AG04450 (cell line): ENCODE data around the gene FRMD4A. TPM values are rescaled to one million over a fixed set of nuclear protein-coding genes. Genes with fewer than 3 reads are reported as not detected.

Experiments
- CTCF ChIA-PET: fragments of 300-600, 350-600 bp; formaldehyde crosslinking; extraction: SDS; loops from one replicate; lab custom pipeline; 2022; ENCODE audit warnings: antibody characterized with exemption, inconsistent platforms; lab: Charles Lee
- POLR2A ChIA-PET: fragments of 350-600 bp; formaldehyde crosslinking; extraction: SDS; loops from one replicate; lab custom pipeline; 2021; ENCODE audit warnings: antibody characterized with exemption, inconsistent platforms; lab: Yijun Ruan, JAX
- DNase-seq: peaks from one replicate; pipeline ENCODE4 v3.0.0-alpha.2; 2011; ENCODE audit warnings: low read depth, low spot score
- H3K27ac ChIP-seq: one replicate; pipeline ENCODE4 v1.5.1; 2012; ENCODE audit warnings: low read depth, low read length, control low read depth
- H3K27me3 ChIP-seq: one replicate; pipeline ENCODE4 v1.6.0; 2012; ENCODE audit warnings: low read length; ENCODE audit not compliant: control insufficient read depth, insufficient read depth
- H3K4me3 ChIP-seq: 2 replicates; pipeline ENCODE4 v1.5.1; 2011; ENCODE audit warnings: mild to moderate bottlenecking, low read depth, low read length, control low read depth
- H3K9me3 ChIP-seq: 2 replicates; pipeline ENCODE4 v1.5.1; 2012; ENCODE audit warnings: low read length; ENCODE audit not compliant: control insufficient read depth, insufficient read depth
- polyA plus RNA-seq: library from polyadenylated mRNA; depleted of rRNA; stranded (reverse); fragments of >200 nt; gene quantifications from 2 replicates; pipeline ENCODE4 v1.2.3, GENCODE V29; 2011
- TF ChIP-seq, protein P1 (sequence below): IDR thresholded peaks from 2 replicates; pipeline ENCODE4 v1.5.1; 2011; ENCODE audit warnings: low read depth, low read length, control low read depth, inconsistent platforms

FRMD4A gene
- polyA plus RNA-seq, 1 experiment, result 45.7 TPM

DNA sequence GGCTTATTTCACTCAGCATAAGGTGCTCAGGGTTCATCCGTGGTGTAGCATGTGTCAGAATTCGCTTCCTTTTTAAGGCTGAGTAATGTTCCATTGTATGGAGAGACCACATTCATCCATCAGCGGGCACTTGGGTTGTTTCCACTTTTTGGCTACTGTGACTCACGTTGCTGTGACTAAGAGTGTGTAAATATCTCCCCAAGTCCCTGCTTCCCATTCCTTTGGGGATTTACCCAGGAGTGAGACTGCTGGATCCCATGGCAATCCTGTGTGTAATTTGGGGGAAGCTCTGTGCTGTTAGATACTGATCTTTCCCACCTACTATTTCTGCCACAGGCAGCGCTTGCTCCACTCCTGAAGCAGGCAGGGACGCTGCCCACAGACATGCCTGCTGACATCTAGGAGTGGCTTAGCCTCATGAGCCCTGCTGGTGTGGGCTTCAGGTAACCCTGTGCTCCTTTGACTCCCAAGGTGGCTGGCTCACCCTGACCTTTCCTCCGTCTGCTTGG is 346.0 kb downstream of the FRMD4A start:
- H3K27me3 ChIP-seq, result no peaks in the 10 kb centered on the region
- TF ChIP-seq, protein P1, sequence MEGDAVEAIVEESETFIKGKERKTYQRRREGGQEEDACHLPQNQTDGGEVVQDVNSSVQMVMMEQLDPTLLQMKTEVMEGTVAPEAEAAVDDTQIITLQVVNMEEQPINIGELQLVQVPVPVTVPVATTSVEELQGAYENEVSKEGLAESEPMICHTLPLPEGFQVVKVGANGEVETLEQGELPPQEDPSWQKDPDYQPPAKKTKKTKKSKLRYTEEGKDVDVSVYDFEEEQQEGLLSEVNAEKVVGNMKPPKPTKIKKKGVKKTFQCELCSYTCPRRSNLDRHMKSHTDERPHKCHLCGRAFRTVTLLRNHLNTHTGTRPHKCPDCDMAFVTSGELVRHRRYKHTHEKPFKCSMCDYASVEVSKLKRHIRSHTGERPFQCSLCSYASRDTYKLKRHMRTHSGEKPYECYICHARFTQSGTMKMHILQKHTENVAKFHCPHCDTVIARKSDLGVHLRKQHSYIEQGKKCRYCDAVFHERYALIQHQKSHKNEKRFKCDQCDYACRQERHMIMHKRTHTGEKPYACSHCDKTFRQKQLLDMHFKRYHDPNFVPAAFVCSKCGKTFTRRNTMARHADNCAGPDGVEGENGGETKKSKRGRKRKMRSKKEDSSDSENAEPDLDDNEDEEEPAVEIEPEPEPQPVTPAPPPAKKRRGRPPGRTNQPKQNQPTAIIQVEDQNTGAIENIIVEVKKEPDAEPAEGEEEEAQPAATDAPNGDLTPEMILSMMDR, result no peak
- POLR2A ChIA-PET, result interaction anchor here (0.6 to 1.7 kb wide), 3 partner anchors 23 to 70 kb away, joined by 3 to 6 read pairs (median 4); no protein-coding TSS in a partner anchor
- no peaks in the 10 kb centered on the region for H3K9me3 ChIP-seq
- H3K27ac ChIP-seq, result no peak overlapping the region
- no peak overlapping the region for H3K4me3 ChIP-seq
- DNase-seq, result peak; percentile 58
- CTCF ChIA-PET, result no interaction called here

DNA sequence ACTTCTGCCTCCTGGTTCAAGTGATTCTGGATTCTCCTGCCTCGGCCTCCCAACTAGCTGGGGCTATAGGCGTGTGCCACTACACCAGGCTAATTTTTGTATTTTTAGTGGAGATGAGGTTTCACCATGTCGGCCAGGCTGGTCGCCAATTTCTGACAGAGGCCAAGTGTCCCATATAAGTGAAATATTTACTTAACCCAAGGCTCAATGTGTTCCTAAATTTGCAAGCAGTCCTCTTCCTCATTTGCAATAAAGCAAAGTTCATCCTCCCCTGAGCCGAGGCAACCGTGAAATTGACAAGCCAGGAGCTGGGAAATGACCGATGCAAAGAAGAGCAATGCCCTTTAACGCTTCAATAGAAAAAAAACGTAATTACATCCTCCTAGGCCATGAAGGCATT is 347.7 kb downstream of the FRMD4A start:
- ChIA-PET CTCF (no interaction called here), POLR2A (no interaction called here)
- no peak overlapping the region for H3K4me3 ChIP-seq
- H3K9me3 ChIP-seq, result no peaks in the 10 kb centered on the region
- no peak overlapping the region for H3K27ac ChIP-seq
- DNase-seq, result no peak
- H3K27me3 ChIP-seq, result no peaks in the 10 kb centered on the region
- TF ChIP-seq, protein P1, result no peak

DNA sequence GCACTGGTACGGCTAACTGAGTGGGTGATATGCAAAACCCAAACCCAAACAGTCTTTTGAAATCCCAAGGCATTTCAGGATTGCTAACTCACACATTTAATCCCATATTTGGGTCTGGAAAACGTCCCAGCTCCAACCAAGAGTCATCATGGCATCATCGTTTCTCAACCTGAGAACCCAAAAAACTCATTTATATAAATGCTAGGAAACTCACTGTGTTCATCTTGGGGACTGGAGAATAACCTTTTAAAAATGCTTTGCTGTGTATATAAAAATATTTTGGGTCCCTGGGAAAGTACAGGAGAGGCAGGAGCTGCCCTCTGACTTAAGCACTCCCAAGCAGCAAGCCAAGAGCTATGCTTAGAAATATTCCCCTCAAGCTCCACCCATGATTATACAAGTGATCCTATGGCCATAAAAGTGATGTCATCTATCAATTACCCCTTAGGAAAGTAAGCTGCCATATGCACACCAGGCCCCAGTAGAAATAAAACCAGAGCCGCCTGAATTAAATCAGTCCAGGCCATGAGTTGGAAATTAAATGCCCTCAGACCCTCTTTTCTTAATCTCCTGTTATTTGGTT is 352.1 kb downstream of the FRMD4A start:
- TF ChIP-seq, protein P1, result no peak
- Histone ChIP-seq H3K27me3 (no peaks in the 10 kb centered on the region), H3K9me3 (no peaks in the 10 kb centered on the region), H3K27ac (peak overlapping the region; percentile 91), H3K4me3 (no peak overlapping the region)
- POLR2A ChIA-PET, result interaction anchor here (0.9 to 1.3 kb wide), 4 partner anchors 18 to 96 kb away, joined by 3 to 4 read pairs (median 4); no protein-coding TSS in a partner anchor
- CTCF ChIA-PET, result interaction anchor here (0.5 kb wide), 1 partner anchor 30 kb away, joined by 6 read pairs; no protein-coding TSS in a partner anchor
- DNase-seq, result peak; percentile 93

DNA sequence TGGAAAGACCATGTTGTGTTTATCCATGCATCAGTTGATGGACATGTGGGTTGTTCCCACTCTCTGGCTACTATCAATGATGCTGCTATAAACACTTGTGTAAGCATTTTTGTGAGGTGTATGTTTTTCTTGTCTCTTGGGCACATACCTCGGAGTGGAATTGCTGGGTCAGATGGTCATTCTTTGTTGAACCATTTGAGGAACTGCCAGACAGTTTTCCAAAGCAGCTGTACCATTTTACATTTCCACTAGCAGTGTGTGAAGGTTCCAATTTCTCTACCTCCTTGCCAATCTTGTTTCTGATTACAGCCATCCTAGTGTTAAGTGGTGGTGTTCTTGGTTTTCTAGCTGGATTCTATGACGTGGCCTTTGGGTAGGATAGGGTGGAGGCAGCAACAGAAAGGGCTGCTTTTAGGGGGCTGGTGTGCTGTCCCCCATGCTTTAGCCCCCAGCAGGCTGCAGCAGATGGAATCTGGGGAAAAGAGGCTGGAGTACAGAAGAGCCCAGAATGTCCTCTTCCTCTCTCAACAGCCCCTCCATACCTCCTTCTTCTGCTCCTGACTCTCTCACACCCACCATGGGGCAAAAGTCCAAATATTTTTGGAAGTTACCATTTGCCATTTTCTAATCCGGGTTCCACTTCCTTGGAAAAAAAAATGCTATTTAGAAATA is 352.7 kb downstream of the FRMD4A start:
- H3K4me3 ChIP-seq, result no peak overlapping the region

More for the DNA sequence above, 352.7 kb downstream of the FRMD4A start:
- DNase-seq, result no peak
- H3K27me3 ChIP-seq, result no peaks in the 10 kb centered on the region
- no peaks in the 10 kb centered on the region for H3K9me3 ChIP-seq
- ChIA-PET CTCF (interaction anchor here (0.6 kb wide), 1 partner anchor 23 kb away, joined by 3 read pairs; no protein-coding TSS in a partner anchor), POLR2A (interaction anchor here (0.9 to 1.3 kb wide), 4 partner anchors 17 to 96 kb away, joined by 3 to 4 read pairs (median 4); no protein-coding TSS in a partner anchor)
- TF ChIP-seq, protein P1, result no peak
- peak overlapping the region; percentile 91 for H3K27ac ChIP-seq
